ENCODE data around the gene AUTS2.
A peak's percentile ranks its signal among the peaks of the same experiment; 100 is the strongest.

Gene AUTS2

DNA sequence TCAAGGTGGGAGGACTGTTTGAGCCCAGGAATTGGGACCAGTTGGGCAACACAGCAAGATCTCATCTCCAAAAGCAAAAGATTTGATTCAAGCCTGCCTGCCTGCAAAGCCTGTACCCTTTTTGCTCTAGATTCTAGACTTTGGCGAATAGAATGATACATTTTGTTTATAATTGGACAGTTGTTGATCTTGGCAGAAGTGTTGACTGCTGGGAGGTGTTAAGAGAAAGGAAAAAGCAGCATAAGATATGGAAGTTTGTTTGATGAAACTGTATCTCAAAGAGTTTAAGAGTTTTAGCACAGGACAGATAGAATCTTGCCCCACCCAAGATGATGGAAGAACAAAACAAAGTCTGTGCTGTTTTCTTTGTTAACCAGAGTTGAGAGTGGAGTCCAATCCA lies 224.1 kb downstream of the AUTS2 start:
- Histone ChIP-seq H3K4me1 (ENCODE audit: insufficient read depth, low read length) (peaks cover 40% of the 10 kb centered on the region), H3K9ac (ENCODE audit: low read depth, low read length) (no peak overlapping the region), H3K9me3 (ENCODE audit: insufficient read depth, low read depth, low read length) (no peaks in the 10 kb centered on the region), H3K4me3 (ENCODE audit: low read length) (no peak overlapping the region), H3K27ac (ENCODE audit: low read length) (no peak overlapping the region), H3K36me3 (ENCODE audit: insufficient read depth, low read depth, low read length) (no peaks in the 10 kb centered on the region), H3K27me3 (ENCODE audit: insufficient read depth, low read length) (no peaks in the 10 kb centered on the region)

- H3K4me3 ChIP-seq (ENCODE audit: low read length), result no peak overlapping the region
- H3K4me1 ChIP-seq (ENCODE audit: insufficient read depth, low read length), result peaks cover 39% of the 10 kb centered on the region
- no peaks in the 10 kb centered on the region for H3K36me3 ChIP-seq (ENCODE audit: insufficient read depth, low read depth, low read length)
- no peaks in the 10 kb centered on the region for H3K27me3 ChIP-seq (ENCODE audit: insufficient read depth, low read length)
- H3K9me3 ChIP-seq (ENCODE audit: insufficient read depth, low read depth, low read length), result no peaks in the 10 kb centered on the region
- no peak overlapping the region for H3K27ac ChIP-seq (ENCODE audit: low read length)
- no peak overlapping the region for H3K9ac ChIP-seq (ENCODE audit: low read depth, low read length)
Measured at GRCh38 chr7:69823151-69823744, 225.0 kb downstream of the AUTS2 start.

- Histone ChIP-seq H3K9ac (ENCODE audit: low read depth, low read length) (no peak overlapping the region), H3K4me1 (ENCODE audit: insufficient read depth, low read length) (peaks cover 27% of the 10 kb centered on the region), H3K4me3 (ENCODE audit: low read length) (no peak overlapping the region), H3K27ac (ENCODE audit: low read length) (no peak overlapping the region), H3K9me3 (ENCODE audit: insufficient read depth, low read depth, low read length) (no peaks in the 10 kb centered on the region), H3K27me3 (ENCODE audit: insufficient read depth, low read length) (no peaks in the 10 kb centered on the region), H3K36me3 (ENCODE audit: insufficient read depth, low read depth, low read length) (no peaks in the 10 kb centered on the region)
Measured at GRCh38 chr7:69825113-69825972, 227.1 kb downstream of the AUTS2 start.

- peaks cover 29% of the 10 kb centered on the region for H3K4me1 ChIP-seq (ENCODE audit: insufficient read depth, low read length)
- H3K9me3 ChIP-seq (ENCODE audit: insufficient read depth, low read depth, low read length), result no peaks in the 10 kb centered on the region
- no peaks in the 10 kb centered on the region for H3K27me3 ChIP-seq (ENCODE audit: insufficient read depth, low read length)
- no peaks in the 10 kb centered on the region for H3K36me3 ChIP-seq (ENCODE audit: insufficient read depth, low read depth, low read length)
- H3K4me3 ChIP-seq (ENCODE audit: low read length), result no peak overlapping the region
- no peak overlapping the region for H3K9ac ChIP-seq (ENCODE audit: low read depth, low read length)
- H3K27ac ChIP-seq (ENCODE audit: low read length), result no peak overlapping the region
Measured at GRCh38 chr7:69826283-69826682, 228.0 kb downstream of the AUTS2 start.

DNA sequence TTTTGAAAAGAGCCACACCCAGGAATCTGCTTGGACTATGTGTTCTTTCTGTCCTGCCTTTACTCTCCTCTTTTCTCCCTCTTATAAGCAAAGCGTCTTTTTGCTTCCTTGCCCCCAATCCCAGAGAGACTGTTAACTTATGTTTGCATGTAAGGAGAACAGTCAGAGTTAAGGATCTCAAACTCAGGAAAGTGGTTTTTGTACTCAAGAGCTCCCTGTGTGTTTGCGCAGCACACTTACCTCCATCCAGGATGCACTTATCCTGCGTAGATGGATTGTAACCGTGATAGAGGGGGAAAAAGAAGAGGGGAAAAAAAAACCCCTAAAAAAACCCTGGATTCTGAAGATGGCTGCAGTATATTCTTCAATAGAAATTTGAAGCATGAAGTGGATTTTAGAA lies 228.9 kb downstream of the AUTS2 start:
- no peak overlapping the region for H3K4me3 ChIP-seq (ENCODE audit: low read length)
- peaks cover 38% of the 10 kb centered on the region for H3K4me1 ChIP-seq (ENCODE audit: insufficient read depth, low read length)
- no peaks in the 10 kb centered on the region for H3K36me3 ChIP-seq (ENCODE audit: insufficient read depth, low read depth, low read length)
- H3K9ac ChIP-seq (ENCODE audit: low read depth, low read length), result no peak overlapping the region
- no peaks in the 10 kb centered on the region for H3K27me3 ChIP-seq (ENCODE audit: insufficient read depth, low read length)
- no peak overlapping the region for H3K27ac ChIP-seq (ENCODE audit: low read length)
- no peaks in the 10 kb centered on the region for H3K9me3 ChIP-seq (ENCODE audit: insufficient read depth, low read depth, low read length)

- Histone ChIP-seq H3K4me3 (ENCODE audit: low read length) (no peak overlapping the region), H3K27ac (ENCODE audit: low read length) (no peak overlapping the region), H3K9me3 (ENCODE audit: insufficient read depth, low read depth, low read length) (no peaks in the 10 kb centered on the region), H3K9ac (ENCODE audit: low read depth, low read length) (no peak overlapping the region), H3K4me1 (ENCODE audit: insufficient read depth, low read length) (peaks cover 42% of the 10 kb centered on the region), H3K36me3 (ENCODE audit: insufficient read depth, low read depth, low read length) (no peaks in the 10 kb centered on the region), H3K27me3 (ENCODE audit: insufficient read depth, low read length) (no peaks in the 10 kb centered on the region)
Measured at GRCh38 chr7:69827558-69827957, 229.3 kb downstream of the AUTS2 start.

DNA sequence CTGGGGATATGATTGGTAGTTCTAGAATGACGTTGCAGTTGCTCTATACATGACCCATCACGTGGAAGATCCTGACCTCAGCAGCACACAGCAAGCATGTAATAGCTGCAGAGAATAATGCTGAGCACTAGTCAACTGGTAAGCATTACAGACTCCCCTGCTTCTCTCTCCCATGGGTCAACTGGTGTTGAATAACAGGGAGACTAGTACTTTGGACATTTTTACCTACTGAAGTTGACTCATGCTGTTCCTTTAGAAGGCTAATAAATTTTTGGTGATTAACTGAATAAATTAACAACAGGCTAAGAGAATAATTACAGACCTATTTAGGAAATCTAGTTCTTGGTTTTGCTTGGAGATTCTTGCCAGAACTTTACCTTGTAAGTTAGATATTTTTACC lies 234.1 kb downstream of the AUTS2 start:
- H3K4me1 ChIP-seq (ENCODE audit: insufficient read depth, low read length), result peaks cover 47% of the 10 kb centered on the region
- H3K9me3 ChIP-seq (ENCODE audit: insufficient read depth, low read depth, low read length), result no peaks in the 10 kb centered on the region
- H3K36me3 ChIP-seq (ENCODE audit: insufficient read depth, low read depth, low read length), result no peaks in the 10 kb centered on the region
- no peak overlapping the region for H3K9ac ChIP-seq (ENCODE audit: low read depth, low read length)
- no peaks in the 10 kb centered on the region for H3K27me3 ChIP-seq (ENCODE audit: insufficient read depth, low read length)
- H3K4me3 ChIP-seq (ENCODE audit: low read length), result no peak overlapping the region
- no peak overlapping the region for H3K27ac ChIP-seq (ENCODE audit: low read length)

DNA sequence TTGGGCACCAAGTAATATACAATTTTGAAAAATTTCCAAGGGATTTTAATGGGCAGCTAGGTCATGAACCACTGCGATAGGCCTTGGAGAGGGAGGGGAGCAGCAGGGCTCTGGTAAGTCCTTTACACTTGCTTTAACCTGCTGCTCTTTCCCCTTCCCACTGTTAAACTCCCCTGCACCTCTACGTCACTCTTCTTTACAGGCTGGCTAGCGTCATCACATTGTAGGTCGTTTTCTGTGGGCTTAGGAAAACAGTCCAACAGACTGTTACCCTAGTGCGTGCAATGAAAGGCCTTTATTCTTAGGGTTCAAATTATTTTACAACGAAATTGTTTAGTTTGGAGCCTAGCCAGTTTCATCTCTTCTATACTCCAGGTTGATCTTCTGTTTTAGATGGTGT lies 235.7 kb downstream of the AUTS2 start:
- H3K4me3 ChIP-seq (ENCODE audit: low read length), result no peak overlapping the region
- no peak overlapping the region for H3K9ac ChIP-seq (ENCODE audit: low read depth, low read length)
- H3K9me3 ChIP-seq (ENCODE audit: insufficient read depth, low read depth, low read length), result no peaks in the 10 kb centered on the region
- H3K27ac ChIP-seq (ENCODE audit: low read length), result no peak overlapping the region
- no peaks in the 10 kb centered on the region for H3K36me3 ChIP-seq (ENCODE audit: insufficient read depth, low read depth, low read length)
- H3K4me1 ChIP-seq (ENCODE audit: insufficient read depth, low read length), result peaks cover 55% of the 10 kb centered on the region
- no peaks in the 10 kb centered on the region for H3K27me3 ChIP-seq (ENCODE audit: insufficient read depth, low read length)

- Histone ChIP-seq H3K9ac (ENCODE audit: low read depth, low read length) (no peak overlapping the region), H3K4me3 (ENCODE audit: low read length) (no peak overlapping the region), H3K27me3 (ENCODE audit: insufficient read depth, low read length) (no peaks in the 10 kb centered on the region), H3K36me3 (ENCODE audit: insufficient read depth, low read depth, low read length) (no peaks in the 10 kb centered on the region), H3K27ac (ENCODE audit: low read length) (no peak overlapping the region), H3K9me3 (ENCODE audit: insufficient read depth, low read depth, low read length) (no peaks in the 10 kb centered on the region), H3K4me1 (ENCODE audit: insufficient read depth, low read length) (peaks cover 72% of the 10 kb centered on the region)
Measured at GRCh38 chr7:69836702-69837101, 238.4 kb downstream of the AUTS2 start.

DNA sequence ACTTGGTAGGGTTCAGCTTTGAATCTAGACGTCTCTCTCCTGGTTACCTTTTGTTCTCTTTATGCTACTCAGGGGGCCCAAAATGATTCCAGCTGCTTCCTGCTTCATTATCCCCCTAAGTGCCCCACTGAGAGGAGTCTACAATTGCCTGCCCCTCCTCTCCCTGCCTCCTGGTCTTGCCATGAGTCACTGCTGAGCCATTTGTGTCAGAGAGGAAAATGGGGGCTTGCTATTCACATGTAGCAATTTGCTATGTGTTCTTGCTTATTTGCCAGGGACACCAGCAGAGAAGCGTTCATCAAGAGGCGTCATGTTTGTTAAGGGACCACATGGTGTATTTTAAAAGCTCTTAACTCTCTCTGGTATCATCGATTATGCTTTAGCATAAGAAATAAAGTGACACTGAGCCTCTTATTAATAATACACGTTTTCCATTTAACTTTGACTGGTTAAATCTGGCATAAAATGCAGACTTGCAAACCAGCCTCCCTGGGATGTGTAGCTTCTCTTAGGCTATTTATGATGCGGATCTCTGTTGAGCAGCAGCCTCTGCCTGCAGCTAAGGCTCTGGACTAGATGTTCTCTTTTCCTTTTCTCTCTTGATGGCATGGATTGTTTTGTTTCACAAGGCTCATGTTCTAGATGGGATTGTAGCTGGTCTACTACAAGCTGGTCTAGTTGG lies 239.3 kb downstream of the AUTS2 start:
- no peaks in the 10 kb centered on the region for H3K9me3 ChIP-seq (ENCODE audit: insufficient read depth, low read depth, low read length)
- H3K4me1 ChIP-seq (ENCODE audit: insufficient read depth, low read length), result peaks cover 64% of the 10 kb centered on the region
- H3K27me3 ChIP-seq (ENCODE audit: insufficient read depth, low read length), result no peaks in the 10 kb centered on the region
- H3K36me3 ChIP-seq (ENCODE audit: insufficient read depth, low read depth, low read length), result no peaks in the 10 kb centered on the region
- peak overlapping the region; percentile 24; the same call in 1 of the 2 replicates for H3K9ac ChIP-seq (ENCODE audit: low read depth, low read length)
- no peak overlapping the region; the same call in 1 of the 2 replicates for H3K4me3 ChIP-seq (ENCODE audit: low read length)
- H3K27ac ChIP-seq (ENCODE audit: low read length), result no peak overlapping the region

- Histone ChIP-seq H3K4me3 (ENCODE audit: low read length) (no peak overlapping the region), H3K27me3 (ENCODE audit: insufficient read depth, low read length) (no peaks in the 10 kb centered on the region), H3K27ac (ENCODE audit: low read length) (no peak overlapping the region), H3K36me3 (ENCODE audit: insufficient read depth, low read depth, low read length) (no peaks in the 10 kb centered on the region), H3K9me3 (ENCODE audit: insufficient read depth, low read depth, low read length) (no peaks in the 10 kb centered on the region), H3K4me1 (ENCODE audit: insufficient read depth, low read length) (peaks cover 53% of the 10 kb centered on the region), H3K9ac (ENCODE audit: low read depth, low read length) (no peak overlapping the region)
Measured at GRCh38 chr7:69839782-69840181, 241.5 kb downstream of the AUTS2 start.

DNA sequence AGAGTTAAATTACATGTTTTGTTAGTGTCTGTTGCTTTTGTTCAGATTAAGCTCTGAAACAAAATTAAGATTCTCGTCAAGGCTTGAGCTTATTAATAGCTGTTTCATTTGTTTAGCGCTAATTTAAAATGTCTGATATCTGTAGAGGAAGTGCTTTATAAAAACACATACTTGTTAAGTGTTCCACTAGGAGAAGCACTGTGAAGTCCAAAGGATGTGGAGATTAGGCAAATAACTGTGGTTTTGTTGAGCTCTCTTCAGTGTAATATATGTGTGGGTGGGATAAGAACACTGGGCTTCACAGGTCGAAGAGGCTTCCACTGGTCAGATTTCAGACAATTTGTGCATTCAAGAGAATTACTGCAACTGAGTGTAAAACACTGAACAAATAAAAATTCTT lies 242.0 kb downstream of the AUTS2 start:
- Histone ChIP-seq H3K4me1 (ENCODE audit: insufficient read depth, low read length) (peaks cover 52% of the 10 kb centered on the region), H3K27me3 (ENCODE audit: insufficient read depth, low read length) (no peaks in the 10 kb centered on the region), H3K9me3 (ENCODE audit: insufficient read depth, low read depth, low read length) (no peaks in the 10 kb centered on the region)

More for the DNA sequence above, 242.0 kb downstream of the AUTS2 start:
- no peak overlapping the region for H3K27ac ChIP-seq (ENCODE audit: low read length)
- H3K9ac ChIP-seq (ENCODE audit: low read depth, low read length), result no peak overlapping the region
- no peak overlapping the region for H3K4me3 ChIP-seq (ENCODE audit: low read length)
- H3K36me3 ChIP-seq (ENCODE audit: insufficient read depth, low read depth, low read length), result no peaks in the 10 kb centered on the region

Measured in iPS-20b (cell line).